ENCODE data around the gene WNT3.

WNT3 gene

GRCh38 chr17:46788300-46788699, 30.2 kb downstream of the WNT3 start:
- in situ Hi-C loops (cut with HindIII; ENCODE audit: low sequenced_read_pairs), result no loop called here
- no peak for TF ChIP-seq CTCF (IDR thresholded peaks at IDR 0.05; ENCODE audit: low read depth, low read length)
- no peak for DNase-seq (ENCODE audit: low read depth, low spot score)
- no peak overlapping the region for H3K4me3 ChIP-seq (ENCODE audit: low read depth, low read length)

- no peak for DNase-seq (ENCODE audit: low read depth, low spot score)
- in situ Hi-C loops (cut with HindIII; ENCODE audit: low sequenced_read_pairs), result no loop called here
- no peak for TF ChIP-seq CTCF (IDR thresholded peaks at IDR 0.05; ENCODE audit: low read depth, low read length)
- no peak overlapping the region for H3K4me3 ChIP-seq (ENCODE audit: low read depth, low read length)
Observed at GRCh38 chr17:46787478-46787877, 31.0 kb downstream of the WNT3 start.

- in situ Hi-C loops (cut with HindIII; ENCODE audit: low sequenced_read_pairs), result no loop called here
- TF ChIP-seq CTCF (IDR thresholded peaks at IDR 0.05; ENCODE audit: low read depth, low read length), result no peak
- no peak for DNase-seq (ENCODE audit: low read depth, low spot score)
- no peak overlapping the region for H3K4me3 ChIP-seq (ENCODE audit: low read depth, low read length)
Observed at GRCh38 chr17:46785696-46786095, 32.8 kb downstream of the WNT3 start.

- in situ Hi-C loops (cut with HindIII; ENCODE audit: low sequenced_read_pairs), result no loop called here
- no peak for DNase-seq (ENCODE audit: low read depth, low spot score)
- no peak for TF ChIP-seq CTCF (IDR thresholded peaks at IDR 0.05; ENCODE audit: low read depth, low read length)
- no peak overlapping the region for H3K4me3 ChIP-seq (ENCODE audit: low read depth, low read length)
Observed at GRCh38 chr17:46783031-46783593, 35.4 kb downstream of the WNT3 start.

- DNase-seq (ENCODE audit: low read depth, low spot score), result peak; percentile 17
- in situ Hi-C loops (cut with HindIII; ENCODE audit: low sequenced_read_pairs), result no loop called here
- H3K4me3 ChIP-seq (ENCODE audit: low read depth, low read length), result no peak overlapping the region
- peak; percentile 76 for TF ChIP-seq CTCF (IDR thresholded peaks at IDR 0.05; ENCODE audit: low read depth, low read length)
Observed at GRCh38 chr17:46782250-46782953, 36.1 kb downstream of the WNT3 start.

GRCh38 chr17:46780003-46780373, 38.5 kb downstream of the WNT3 start:
- DNase-seq (ENCODE audit: low read depth, low spot score), result no peak
- TF ChIP-seq CTCF (IDR thresholded peaks at IDR 0.05; ENCODE audit: low read depth, low read length), result no peak
- H3K4me3 ChIP-seq (ENCODE audit: low read depth, low read length), result no peak overlapping the region
- in situ Hi-C loops (cut with HindIII; ENCODE audit: low sequenced_read_pairs), result no loop called here
